22Rv1 (cell line): Measurements from ENCODE around the gene HAPSTR1.

Experiments used
- CTCF ChIP-seq: fragments of 450-650 bp; IDR thresholded peaks from 2 replicates; pipeline ENCODE4 v1.5.1; 2017; ENCODE audit warnings: mild to moderate bottlenecking
- ZFX ChIP-seq: fragments of 450-650 bp; IDR thresholded peaks from 2 replicates; pipeline ENCODE4 v1.6.1; 2017; ENCODE audit warnings: antibody characterized with exemption, borderline replicate concordance

- TF ChIP-seq CTCF (no peak), ZFX (no peak)
Measured at GRCh38 chr16:9097266-9098219, 6.1 kb downstream of the HAPSTR1 start.
